A673 (cell line): ENCODE data around the gene PDZD8.

Experiments
- CTCF ChIP-seq: fragments of 300-800, 200-600 bp; sonication (generic); conservative IDR thresholded peaks from 2 replicates; pipeline ENCODE4 v1.5.1; 2017; ENCODE audit warnings: low read depth, mild to moderate bottlenecking, antibody characterized with exemption, low read length, moderate library complexity, mixed read lengths
- EZH2 ChIP-seq: fragments of 200-600 bp; sonication (generic); IDR thresholded peaks from 2 replicates; pipeline ENCODE4 v1.6.1; 2017; ENCODE audit warnings: borderline replicate concordance, low read depth, mild to moderate bottlenecking, mixed read lengths, antibody characterized with exemption, low read length; ENCODE audit not compliant: poor library complexity, severe bottlenecking

- TF ChIP-seq CTCF (no peak), EZH2 (no peak)
These were observed 28.7 kb downstream of the PDZD8 start for GRCh38 chr10:117346574-117346973.
